ENCODE measurements around the gene MEGF6. TPM values are rescaled to one million over a fixed set of nuclear protein-coding genes. Genes with fewer than 3 reads are reported as not detected.
"Not testable (repeated sequence)": the region's sequence is repeated elsewhere in the genome, so short reads cannot be mapped to it uniquely, and the experiment has no call there.

Gene MEGF6
- total and polyA plus RNA-seq, 2 donors, result 14.5 to 23.5 TPM

DNA sequence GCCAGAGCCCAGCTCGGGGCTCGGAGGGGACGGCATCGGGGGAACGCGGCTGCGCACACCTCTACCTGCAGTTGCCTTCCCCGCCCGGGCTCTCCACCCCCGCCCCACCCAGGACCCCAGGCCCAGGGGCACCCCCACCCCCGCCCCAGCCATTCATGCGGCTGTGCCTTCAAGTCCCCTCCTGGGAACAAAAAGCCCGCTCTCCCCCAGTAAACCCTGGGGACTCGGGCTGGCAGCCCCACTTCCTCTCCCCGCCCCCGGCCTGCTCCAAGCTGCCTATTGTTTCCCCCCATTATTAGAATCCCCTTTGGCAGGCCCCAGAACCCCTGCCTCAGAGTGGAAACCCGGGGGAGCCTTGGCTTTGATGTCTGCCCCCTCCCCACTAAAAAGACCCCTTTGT is 18.0 kb downstream of the MEGF6 start:
- no peaks in the 10 kb centered on the region for H3K36me3 ChIP-seq (ENCODE audit: insufficient read depth)
- DNase-seq (ENCODE audit: extremely low spot score), result no peak
- no peak overlapping the region for H3K4me3 ChIP-seq (ENCODE audit: low read depth, low read length)
- no peak overlapping the region for H3K27ac ChIP-seq (ENCODE audit: low read depth)
- no peaks in the 10 kb centered on the region for H3K4me1 ChIP-seq (ENCODE audit: insufficient read depth)
- 84% methylated on average over 17 of the region's 17 CpGs for WGBS

DNA sequence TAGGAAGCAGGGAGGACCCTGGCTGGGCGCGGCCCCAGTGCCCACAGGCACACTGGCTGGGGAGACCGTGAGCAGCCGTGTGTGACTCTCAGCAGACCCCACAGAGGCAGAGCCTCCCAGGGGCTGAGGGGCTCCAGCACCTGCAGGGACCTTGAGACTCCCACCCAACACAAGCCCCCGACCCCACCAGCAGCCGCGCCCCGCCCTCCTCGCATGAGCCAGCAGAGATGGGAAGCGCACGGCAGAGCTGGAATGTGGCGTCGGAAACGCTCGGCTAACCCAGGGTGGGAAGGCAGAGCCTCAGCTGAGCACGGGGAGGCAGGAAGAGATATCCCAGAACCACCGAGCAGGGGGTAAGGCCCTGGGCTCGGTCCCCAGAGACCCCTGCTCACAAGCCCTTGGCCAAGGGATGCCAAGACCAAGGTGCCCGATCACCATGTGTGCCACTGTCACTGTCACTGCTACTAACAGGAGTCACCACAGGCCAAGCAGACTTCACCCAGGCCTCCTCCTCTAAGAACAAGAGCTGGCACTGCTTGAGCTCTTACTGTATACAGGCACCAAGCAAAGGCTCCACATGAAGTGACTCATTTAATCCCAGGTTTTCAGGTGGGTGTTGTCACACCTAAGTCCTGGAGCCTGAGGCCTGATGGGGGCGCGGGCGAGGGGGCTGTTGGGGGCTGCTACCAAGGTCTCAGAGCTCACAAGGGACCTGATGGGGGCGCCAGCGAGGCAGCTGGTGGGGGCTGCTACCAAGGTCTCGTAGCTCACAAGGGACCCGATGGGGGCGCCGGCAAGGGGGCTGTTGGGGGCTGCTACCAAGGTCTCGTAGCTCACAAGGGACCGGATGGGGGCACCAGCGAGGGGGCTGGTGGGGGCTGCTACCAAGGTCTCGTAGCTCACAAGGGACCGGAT is 20.1 kb downstream of the MEGF6 start:
- no peaks in the 10 kb centered on the region for H3K4me1 ChIP-seq (ENCODE audit: insufficient read depth)
- DNase-seq (ENCODE audit: extremely low spot score), result no peak
- WGBS, result 86% methylated on average over 33 of the region's 33 CpGs
- no peak overlapping the region for H3K27ac ChIP-seq (ENCODE audit: low read depth)
- no peak overlapping the region for H3K4me3 ChIP-seq (ENCODE audit: low read depth, low read length)
- H3K36me3 ChIP-seq (ENCODE audit: insufficient read depth), result no peaks in the 10 kb centered on the region

DNA sequence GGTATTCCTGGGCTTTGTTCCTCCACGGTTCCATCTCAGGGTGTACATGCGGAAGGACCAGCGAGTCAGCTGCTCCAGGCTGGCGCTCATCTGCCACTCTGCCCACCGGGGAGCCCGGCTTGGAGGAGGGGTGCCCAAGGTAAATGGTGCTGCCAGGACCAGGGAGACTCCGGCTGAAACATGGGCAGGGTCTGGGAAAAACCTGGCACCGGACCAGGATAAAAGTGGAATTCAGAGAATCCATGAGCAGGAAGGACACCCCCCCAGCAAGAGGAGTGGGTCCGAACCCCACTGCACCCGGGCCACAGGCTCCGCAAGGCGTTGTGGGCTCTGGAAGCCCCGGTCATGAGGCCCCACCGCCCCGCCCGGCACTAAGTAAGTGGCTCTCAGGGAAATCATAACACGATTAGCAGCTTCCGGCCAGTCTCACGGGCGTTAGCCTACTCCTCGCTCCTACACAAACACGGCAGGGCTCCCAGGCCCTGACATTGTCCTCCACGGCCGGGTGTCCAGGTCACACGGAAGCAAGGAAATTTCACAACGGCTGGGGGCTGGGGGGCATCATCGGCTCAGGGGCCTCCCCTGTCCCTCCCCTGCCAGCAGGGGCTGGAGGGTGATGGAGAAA is 21.1 kb downstream of the MEGF6 start:
- DNase-seq (ENCODE audit: extremely low spot score), result no peak
- no peaks in the 10 kb centered on the region for H3K4me1 ChIP-seq (ENCODE audit: insufficient read depth)
- 59% methylated on average over 27 of the region's 27 CpGs for WGBS

DNA sequence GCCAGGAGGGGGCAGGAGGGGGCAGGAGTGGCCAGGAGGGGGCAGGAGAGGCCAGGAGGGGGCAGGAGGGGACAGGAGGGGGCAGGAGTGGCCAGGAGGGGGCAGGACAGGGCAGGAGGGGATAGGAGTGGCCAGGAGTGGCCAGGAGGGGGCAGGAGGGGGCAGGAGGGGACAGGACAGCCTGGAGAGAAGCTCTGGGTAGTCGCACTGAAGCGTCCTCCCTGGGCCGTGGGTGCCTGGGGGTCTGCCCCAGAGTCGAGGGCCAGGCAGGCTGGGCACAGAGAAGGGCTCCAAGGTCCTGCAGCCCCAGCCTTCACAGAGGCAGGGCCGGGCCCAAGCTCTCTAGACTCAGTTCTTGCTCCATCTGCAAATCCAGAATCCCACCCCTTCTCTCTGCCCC is 22.9 kb downstream of the MEGF6 start:
- no peak overlapping the region for H3K4me3 ChIP-seq (ENCODE audit: low read depth, low read length)
- WGBS, result 87% methylated on average over 5 of the region's 5 CpGs

More for the DNA sequence above, 21.1 kb downstream of the MEGF6 start:
- Histone ChIP-seq H3K36me3 (ENCODE audit: insufficient read depth) (no peaks in the 10 kb centered on the region), H3K4me3 (ENCODE audit: low read depth, low read length) (no peak overlapping the region), H3K27ac (ENCODE audit: low read depth) (no peak overlapping the region)

DNA sequence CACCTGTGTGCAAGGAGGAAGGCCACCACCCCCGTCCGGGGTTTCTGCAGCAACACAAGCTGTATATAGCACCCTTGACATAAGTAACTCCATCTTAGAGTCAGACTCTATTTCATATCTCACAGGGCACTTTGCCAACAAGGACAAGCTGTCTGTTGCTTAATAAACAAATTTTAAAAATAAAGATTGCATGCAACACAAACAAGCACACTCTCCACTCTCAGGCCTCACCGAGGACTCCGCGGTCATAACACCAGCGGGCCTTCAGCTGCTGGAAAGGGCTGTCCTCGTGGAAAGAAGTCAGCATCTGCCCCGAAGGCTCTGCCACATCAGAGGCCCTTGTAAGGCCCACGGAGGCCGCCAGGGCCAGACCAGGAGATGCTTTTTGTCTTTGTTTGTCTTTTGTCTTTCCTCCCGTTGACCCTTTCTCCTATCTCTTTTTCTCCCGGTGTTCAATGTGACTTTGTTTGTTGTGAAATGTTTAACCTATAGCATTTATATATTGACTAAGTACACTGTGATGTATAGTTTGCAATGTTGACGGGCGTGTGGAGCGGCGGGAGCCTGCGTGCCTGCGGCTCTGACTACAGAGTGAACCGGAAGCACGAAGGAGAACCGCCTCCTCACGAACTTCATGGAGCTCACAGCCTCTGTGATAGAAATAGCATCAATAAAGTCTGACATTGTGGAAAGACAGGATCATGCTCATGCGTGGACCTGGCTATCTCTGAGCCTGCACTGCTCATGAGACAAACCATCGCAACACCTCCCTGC is 24.1 kb downstream of the MEGF6 start:
- Histone ChIP-seq H3K4me1 (ENCODE audit: insufficient read depth) (no peaks in the 10 kb centered on the region), H3K4me3 (ENCODE audit: low read depth, low read length) (no peak overlapping the region), H3K27ac (ENCODE audit: low read depth) (no peak overlapping the region), H3K36me3 (ENCODE audit: insufficient read depth) (no peaks in the 10 kb centered on the region)
- DNase-seq (ENCODE audit: extremely low spot score), result peak; percentile 45
- 67% methylated on average over 24 of the region's 24 CpGs for WGBS

More for the DNA sequence above, 22.9 kb downstream of the MEGF6 start:
- H3K27ac ChIP-seq (ENCODE audit: low read depth), result no peak overlapping the region
- no peaks in the 10 kb centered on the region for H3K4me1 ChIP-seq (ENCODE audit: insufficient read depth)
- H3K36me3 ChIP-seq (ENCODE audit: insufficient read depth), result no peaks in the 10 kb centered on the region
- DNase-seq (ENCODE audit: extremely low spot score), result no peak

DNA sequence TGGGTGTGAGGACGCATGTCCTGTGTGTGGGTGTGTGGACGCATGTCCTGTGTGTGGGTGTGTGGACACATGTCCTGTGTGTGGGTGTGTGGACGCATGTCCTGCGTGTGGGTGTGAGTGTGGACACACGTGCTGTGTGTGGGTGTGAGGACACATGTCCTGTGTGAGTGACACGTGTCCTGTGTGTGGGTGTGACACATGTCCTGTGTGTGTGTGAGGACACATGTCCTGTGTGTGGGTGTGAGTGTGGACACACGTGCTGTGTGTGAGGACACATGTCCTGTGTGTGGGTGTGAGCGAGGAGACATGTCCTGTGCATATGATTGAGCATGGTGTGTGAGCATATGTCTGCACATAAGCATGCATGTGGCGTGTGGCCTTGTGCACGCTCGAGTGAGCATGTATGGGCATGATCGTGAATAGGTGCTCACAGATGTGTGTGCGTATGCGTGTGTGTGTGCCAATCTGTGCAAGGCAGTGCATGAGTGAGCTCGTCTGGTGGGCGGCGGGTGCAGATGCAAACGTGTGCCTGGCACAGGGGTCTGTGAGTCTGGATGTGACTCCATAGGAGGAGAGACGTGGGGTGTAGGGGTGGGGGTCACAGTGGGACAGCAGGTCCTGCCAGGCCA is 25.3 kb downstream of the MEGF6 start:
- no peak for DNase-seq (ENCODE audit: extremely low spot score)
- Histone ChIP-seq H3K4me1 (ENCODE audit: insufficient read depth) (no peaks in the 10 kb centered on the region), H3K36me3 (ENCODE audit: insufficient read depth) (no peaks in the 10 kb centered on the region), H3K27ac (ENCODE audit: low read depth) (no peak overlapping the region), H3K4me3 (ENCODE audit: low read depth, low read length) (no peak overlapping the region)
- WGBS, result 91% methylated on average over 19 of the region's 19 CpGs

DNA sequence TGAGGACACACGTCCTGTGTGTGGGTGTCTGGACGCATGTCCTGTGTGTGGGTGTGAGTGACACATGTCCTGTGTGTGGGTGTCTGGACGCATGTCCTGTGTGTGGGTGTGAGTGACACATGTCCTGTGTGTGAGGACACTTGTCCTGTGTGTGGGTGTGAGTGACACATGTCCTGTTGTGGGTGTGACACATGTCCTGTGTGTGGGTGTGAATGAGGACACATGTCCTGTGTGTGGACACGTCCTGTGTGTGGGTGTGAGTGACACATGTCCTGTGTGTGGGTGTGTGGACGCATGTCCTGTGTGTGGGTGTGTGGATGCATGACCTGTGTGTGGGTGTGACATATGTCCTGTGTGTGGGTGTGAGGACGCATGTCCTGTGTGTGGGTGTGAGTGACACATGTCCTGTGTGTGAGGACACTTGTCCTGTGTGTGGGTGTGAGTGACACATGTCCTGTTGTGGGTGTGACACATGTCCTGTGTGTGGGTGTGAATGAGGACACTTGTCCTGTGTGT is 25.9 kb downstream of the MEGF6 start:
- not testable (repeated sequence) for H3K36me3 ChIP-seq (ENCODE audit: insufficient read depth); H3K4me3 ChIP-seq (ENCODE audit: low read depth, low read length); DNase-seq (ENCODE audit: extremely low spot score); H3K27ac ChIP-seq (ENCODE audit: low read depth); H3K4me1 ChIP-seq (ENCODE audit: insufficient read depth)
- 72% methylated on average over 6 of the region's 6 CpGs for WGBS

DNA sequence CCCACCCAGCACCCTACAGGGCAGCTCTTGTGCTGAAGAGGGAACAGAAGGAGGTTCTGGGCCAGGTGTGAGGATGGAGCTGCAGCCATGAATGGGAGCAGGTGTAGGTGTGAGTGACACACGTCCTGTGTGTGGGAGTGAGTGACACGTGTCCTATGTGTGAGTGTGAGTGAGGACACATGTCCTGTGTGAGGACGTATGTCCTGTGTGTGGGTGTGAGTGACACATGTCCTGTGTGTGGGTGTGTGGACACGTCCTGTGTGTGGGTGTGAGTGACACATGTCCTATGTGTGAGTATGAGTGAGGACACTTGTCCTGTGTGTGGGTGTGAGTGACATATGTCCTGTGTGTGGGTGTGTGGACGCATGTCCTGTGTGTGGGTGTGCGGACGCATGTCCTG is 26.4 kb downstream of the MEGF6 start:
- no peak for DNase-seq (ENCODE audit: extremely low spot score)
- no peaks in the 10 kb centered on the region for H3K4me1 ChIP-seq (ENCODE audit: insufficient read depth)
- no peak overlapping the region for H3K27ac ChIP-seq (ENCODE audit: low read depth)
- no peak overlapping the region for H3K4me3 ChIP-seq (ENCODE audit: low read depth, low read length)
- H3K36me3 ChIP-seq (ENCODE audit: insufficient read depth), result no peaks in the 10 kb centered on the region
- 92% methylated on average over 7 of the region's 7 CpGs for WGBS

DNA sequence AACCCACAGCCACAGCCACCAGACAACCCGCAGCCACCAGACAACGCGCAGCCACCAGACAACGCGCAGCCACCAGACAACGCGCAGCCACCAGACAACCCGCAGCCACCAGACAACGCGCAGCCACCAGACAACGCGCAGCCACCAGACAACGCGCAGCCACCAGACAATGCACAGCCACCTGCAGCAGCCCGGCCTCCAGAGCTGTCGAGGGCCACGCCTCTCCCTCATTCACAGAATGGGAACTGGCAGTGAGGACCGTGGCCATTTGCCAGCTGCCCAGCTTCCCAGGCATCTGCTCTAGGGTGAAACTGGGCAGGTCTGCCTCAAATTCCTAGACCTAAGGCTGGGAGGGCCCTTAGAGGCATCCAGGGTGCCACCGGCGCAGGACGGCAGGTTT is 27.6 kb downstream of the MEGF6 start:
- WGBS, result 86% methylated on average over 21 of the region's 21 CpGs
- DNase-seq (ENCODE audit: extremely low spot score); H3K4me3 ChIP-seq (ENCODE audit: low read depth, low read length); H3K27ac ChIP-seq (ENCODE audit: low read depth); H3K36me3 ChIP-seq (ENCODE audit: insufficient read depth); H3K4me1 ChIP-seq (ENCODE audit: insufficient read depth): not testable (repeated sequence)

DNA sequence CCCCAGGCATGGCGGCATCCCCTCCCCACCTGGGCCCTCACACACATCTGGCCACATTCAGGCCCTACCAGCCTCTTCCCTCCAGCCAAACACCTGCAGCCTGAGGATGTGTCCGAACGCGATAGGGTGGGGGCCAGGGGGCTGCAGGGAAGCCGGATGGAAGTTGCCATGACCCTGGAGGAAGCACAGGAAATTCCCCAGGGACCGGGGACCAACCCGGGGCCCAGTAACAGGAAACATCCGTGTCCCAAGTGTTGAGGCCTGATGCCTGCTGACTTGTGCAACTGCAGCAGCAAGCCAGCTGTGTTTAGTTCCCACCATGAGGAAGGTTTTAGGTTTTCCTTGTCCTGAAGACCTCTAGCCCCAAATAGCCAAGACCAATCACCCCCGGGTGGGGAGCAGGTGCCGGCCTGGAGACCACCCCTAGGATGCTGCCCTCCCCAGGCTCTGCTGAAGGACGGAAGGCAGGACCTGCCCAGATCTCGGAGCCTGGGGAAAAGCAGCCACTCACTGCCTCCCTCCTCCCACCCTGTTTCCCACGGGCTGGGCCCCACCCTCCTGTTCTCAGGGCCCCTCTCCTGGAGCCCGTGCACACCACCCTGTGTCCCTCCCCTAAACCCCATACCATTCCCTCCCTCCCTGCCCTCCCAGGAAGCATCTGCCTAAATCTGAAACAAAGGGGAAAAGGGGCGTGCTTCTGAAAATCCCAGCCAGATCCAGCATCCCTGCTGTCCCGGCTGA is 29.8 kb downstream of the MEGF6 start:
- H3K4me3 ChIP-seq (ENCODE audit: low read depth, low read length), result no peak overlapping the region
- no peak for DNase-seq (ENCODE audit: extremely low spot score)
- WGBS, result 62% methylated on average over 16 of the region's 16 CpGs
- H3K36me3 ChIP-seq (ENCODE audit: insufficient read depth), result no peaks in the 10 kb centered on the region
- no peaks in the 10 kb centered on the region for H3K4me1 ChIP-seq (ENCODE audit: insufficient read depth)
- H3K27ac ChIP-seq (ENCODE audit: low read depth), result no peak overlapping the region

DNA sequence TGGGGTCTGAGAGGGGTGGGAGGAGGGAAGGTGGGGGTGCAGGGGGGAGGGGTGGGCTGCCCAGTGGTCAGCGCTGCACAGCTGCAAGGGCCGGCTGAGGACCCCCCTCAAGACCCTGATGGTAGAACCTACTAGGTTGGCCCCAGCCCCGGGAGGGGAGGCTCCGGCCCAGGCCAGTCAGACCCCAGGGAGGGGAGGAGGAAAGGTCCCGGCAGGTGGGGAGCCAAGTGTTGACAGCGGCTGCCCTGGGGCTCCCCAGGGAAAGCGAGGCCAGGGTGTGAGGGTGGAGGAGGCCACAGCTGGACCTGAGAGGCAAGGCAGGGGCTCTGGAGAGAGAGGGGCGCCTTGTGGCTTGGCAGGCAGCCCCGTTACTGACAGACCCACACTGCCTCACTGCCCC is 31.1 kb downstream of the MEGF6 start:
- Histone ChIP-seq H3K4me3 (ENCODE audit: low read depth, low read length) (no peak overlapping the region), H3K27ac (ENCODE audit: low read depth) (no peak overlapping the region), H3K4me1 (ENCODE audit: insufficient read depth) (no peaks in the 10 kb centered on the region), H3K36me3 (ENCODE audit: insufficient read depth) (no peaks in the 10 kb centered on the region)
- WGBS, result 80% methylated on average over 9 of the region's 9 CpGs
- no peak for DNase-seq (ENCODE audit: extremely low spot score)

DNA sequence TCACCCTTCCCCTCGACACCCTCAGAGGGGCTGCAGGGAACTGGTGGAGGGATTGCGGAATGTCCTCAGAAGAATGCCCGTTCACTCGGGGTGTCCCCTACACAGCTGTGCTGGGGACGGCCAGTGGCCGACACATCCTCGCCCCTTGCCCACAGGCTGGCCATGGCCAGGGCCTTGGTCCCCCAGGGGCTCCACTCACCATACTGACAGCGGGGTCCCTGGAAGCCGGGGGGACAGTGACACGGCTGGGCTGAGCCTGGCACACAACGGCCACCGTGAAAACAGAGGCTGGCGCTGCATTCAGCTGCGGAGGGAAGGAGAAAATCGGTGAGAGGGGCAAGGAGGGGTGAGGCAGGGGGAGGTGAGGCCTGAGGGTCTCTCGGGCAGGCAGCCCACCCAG is 31.7 kb downstream of the MEGF6 start:
- 89% methylated on average over 16 of the region's 16 CpGs for WGBS
- H3K4me1 ChIP-seq (ENCODE audit: insufficient read depth), result no peaks in the 10 kb centered on the region
- no peaks in the 10 kb centered on the region for H3K36me3 ChIP-seq (ENCODE audit: insufficient read depth)

DNA sequence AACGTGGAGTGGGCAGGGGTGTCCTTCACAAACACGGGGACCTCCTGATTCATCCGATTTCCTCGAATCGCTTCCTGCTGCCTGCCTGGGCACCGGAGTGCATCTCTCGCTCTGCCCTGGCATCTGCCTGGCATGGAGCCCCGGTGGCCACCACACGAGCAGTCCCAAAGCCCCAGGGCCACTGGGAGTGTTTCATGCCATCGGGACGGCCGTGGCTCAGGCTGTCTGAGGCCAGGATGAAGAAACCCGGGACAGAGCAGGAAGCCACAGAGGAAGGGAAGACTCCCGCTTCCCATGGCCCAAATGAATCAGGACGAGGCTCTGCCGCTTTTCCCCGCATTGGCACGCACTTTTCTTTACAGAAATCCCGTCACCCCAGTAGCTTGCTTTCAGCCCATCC is 32.4 kb downstream of the MEGF6 start:
- Histone ChIP-seq H3K27ac (ENCODE audit: low read depth) (no peak overlapping the region), H3K4me1 (ENCODE audit: insufficient read depth) (no peaks in the 10 kb centered on the region), H3K4me3 (ENCODE audit: low read depth, low read length) (no peak overlapping the region), H3K36me3 (ENCODE audit: insufficient read depth) (no peaks in the 10 kb centered on the region)
- no peak for DNase-seq (ENCODE audit: extremely low spot score)
- 90% methylated on average over 19 of the region's 19 CpGs for WGBS

More for the DNA sequence above, 31.7 kb downstream of the MEGF6 start:
- H3K4me3 ChIP-seq (ENCODE audit: low read depth, low read length), result no peak overlapping the region
- DNase-seq (ENCODE audit: extremely low spot score), result no peak
- no peak overlapping the region for H3K27ac ChIP-seq (ENCODE audit: low read depth)
